AG04450 (cell line): ENCODE measurements around the gene SCTR. TPM values are rescaled to one million over a fixed set of nuclear protein-coding genes. Genes with fewer than 3 reads are reported as not detected.

Experiments
- CTCF ChIA-PET: fragments of 300-600, 350-600 bp; formaldehyde crosslinking; extraction: SDS; loops from one replicate; lab custom pipeline; 2022; ENCODE audit warnings: antibody characterized with exemption, inconsistent platforms; lab: Charles Lee
- POLR2A ChIA-PET: fragments of 350-600 bp; formaldehyde crosslinking; extraction: SDS; loops from one replicate; lab custom pipeline; 2021; ENCODE audit warnings: antibody characterized with exemption, inconsistent platforms; lab: Yijun Ruan, JAX
- DNase-seq: peaks from one replicate; pipeline ENCODE4 v3.0.0-alpha.2; 2011; ENCODE audit warnings: low read depth, low spot score
- H3K27ac ChIP-seq: one replicate; pipeline ENCODE4 v1.5.1; 2012; ENCODE audit warnings: low read depth, low read length, control low read depth
- H3K27me3 ChIP-seq: one replicate; pipeline ENCODE4 v1.6.0; 2012; ENCODE audit warnings: low read length; ENCODE audit not compliant: control insufficient read depth, insufficient read depth
- H3K4me3 ChIP-seq: 2 replicates; pipeline ENCODE4 v1.5.1; 2011; ENCODE audit warnings: mild to moderate bottlenecking, low read depth, low read length, control low read depth
- H3K9me3 ChIP-seq: 2 replicates; pipeline ENCODE4 v1.5.1; 2012; ENCODE audit warnings: low read length; ENCODE audit not compliant: control insufficient read depth, insufficient read depth
- CTCF ChIP-seq: IDR thresholded peaks from 2 replicates; pipeline ENCODE4 v1.5.1; 2011; ENCODE audit warnings: low read depth, low read length, control low read depth, inconsistent platforms
- polyA plus RNA-seq: library from polyadenylated mRNA; depleted of rRNA; stranded (reverse); fragments of >200 nt; gene quantifications from 2 replicates; pipeline ENCODE4 v1.2.3, GENCODE V29; 2011

Gene SCTR
- polyA plus RNA-seq, 1 experiment, result not detected

- CTCF ChIA-PET, result no interaction called here
- no peak for TF ChIP-seq CTCF
- no peak overlapping the region for H3K4me3 ChIP-seq
- no peak for DNase-seq
- H3K27ac ChIP-seq, result no peak overlapping the region
- POLR2A ChIA-PET, result no interaction called here
- H3K27me3 ChIP-seq, result peaks cover 16% of the 10 kb centered on the region
- H3K9me3 ChIP-seq, result no peaks in the 10 kb centered on the region; the same call in 1 of the 2 replicates
Measured at GRCh38 chr2:119439574-119440500, 84.4 kb downstream of the SCTR start.

DNA sequence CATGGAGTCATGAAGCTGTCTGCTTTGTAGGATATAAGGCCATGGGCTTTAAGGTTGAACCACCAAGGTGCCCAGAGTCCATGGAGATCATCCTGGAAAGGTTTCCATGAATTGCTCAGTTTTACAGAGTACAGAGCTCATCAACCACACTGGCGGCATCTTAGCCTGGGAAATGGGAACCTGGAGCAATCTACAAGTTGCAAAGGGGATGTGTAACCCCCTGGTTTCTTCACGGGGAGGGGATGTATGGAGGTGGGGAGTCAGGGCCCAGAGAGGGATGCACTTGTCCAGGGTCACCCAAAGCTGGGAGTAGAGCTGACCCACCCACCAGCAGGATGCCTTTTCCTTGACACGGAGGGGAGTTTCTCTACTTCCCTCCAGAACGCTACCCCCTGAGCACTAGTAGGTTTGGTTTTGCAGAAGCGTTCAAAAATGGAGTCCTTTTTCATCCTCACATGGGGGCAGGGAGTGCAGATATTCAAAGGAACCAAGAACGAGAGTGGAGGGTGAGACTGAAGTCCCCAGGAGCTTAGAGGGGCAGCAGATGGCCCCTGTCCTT is 85.5 kb downstream of the SCTR start:
- no peak for TF ChIP-seq CTCF
- Histone ChIP-seq H3K9me3 (no peaks in the 10 kb centered on the region; the same call in 1 of the 2 replicates), H3K4me3 (no peak overlapping the region), H3K27me3 (peaks cover 25% of the 10 kb centered on the region), H3K27ac (no peak overlapping the region)
- ChIA-PET POLR2A (no interaction called here), CTCF (interaction anchor here (0.7 kb wide), 1 partner anchor 448 kb away, joined by 3 read pairs; no protein-coding TSS in a partner anchor)
- no peak for DNase-seq

GRCh38 chr2:119438128-119438656 is 86.1 kb downstream of the SCTR start:
- Histone ChIP-seq H3K27ac (no peak overlapping the region), H3K4me3 (no peak overlapping the region), H3K9me3 (no peaks in the 10 kb centered on the region; the same call in 1 of the 2 replicates), H3K27me3 (peaks cover 28% of the 10 kb centered on the region)
- no peak for DNase-seq
- no peak for TF ChIP-seq CTCF
- POLR2A ChIA-PET, result no interaction called here
- CTCF ChIA-PET, result interaction anchor here (0.7 kb wide), 1 partner anchor 447 kb away, joined by 3 read pairs; no protein-coding TSS in a partner anchor

- peaks cover 36% of the 10 kb centered on the region for H3K27me3 ChIP-seq
- no peak overlapping the region for H3K27ac ChIP-seq
- H3K4me3 ChIP-seq, result no peak overlapping the region
- TF ChIP-seq CTCF, result no peak
- DNase-seq, result no peak
- H3K9me3 ChIP-seq, result peaks cover 4% of the 10 kb centered on the region; the same call in 1 of the 2 replicates
- ChIA-PET CTCF (no interaction called here), POLR2A (no interaction called here)
Measured at GRCh38 chr2:119436993-119437772, 87.1 kb downstream of the SCTR start.
